GM12872 (cell line): ENCODE data around the gene CNNM3.

Source experiments
- CTCF ChIP-seq: IDR thresholded peaks from 3 replicates; pipeline ENCODE4 v1.5.1; 2011; ENCODE audit warnings: low read depth, mild to moderate bottlenecking, low read length, moderate library complexity; ENCODE audit not compliant: insufficient read depth

Gene CNNM3

GRCh38 chr2:96870626-96871255 lies 54.7 kb downstream of the CNNM3 start:
- no peak for TF ChIP-seq CTCF

- TF ChIP-seq CTCF: no peak
Observed at GRCh38 chr2:96872591-96873349, 56.7 kb downstream of the CNNM3 start.

GRCh38 chr2:96873651-96874096 lies 57.6 kb downstream of the CNNM3 start:
- no peak for TF ChIP-seq CTCF

GRCh38 chr2:96874198-96874831 lies 58.2 kb downstream of the CNNM3 start:
- no peak for TF ChIP-seq CTCF

- no peak for TF ChIP-seq CTCF
Observed at GRCh38 chr2:96875498-96876268, 59.6 kb downstream of the CNNM3 start.

GRCh38 chr2:96876269-96877041 lies 60.4 kb downstream of the CNNM3 start:
- TF ChIP-seq CTCF: no peak

- TF ChIP-seq CTCF: no peak
Observed at GRCh38 chr2:96877042-96877451, 61.0 kb downstream of the CNNM3 start.
